GM12873 (cell line): Measurements from ENCODE around the gene VOPP1.

Experiments used
- TF ChIP-seq, protein P1 (sequence below): IDR thresholded peaks from 2 replicates; pipeline ENCODE4 v1.5.1; 2012; ENCODE audit warnings: low read depth, mild to moderate bottlenecking, moderate library complexity, low read length, control low read depth; ENCODE audit not compliant: insufficient read depth; ENCODE audit errors: missing control alignments

The VOPP1 gene

DNA sequence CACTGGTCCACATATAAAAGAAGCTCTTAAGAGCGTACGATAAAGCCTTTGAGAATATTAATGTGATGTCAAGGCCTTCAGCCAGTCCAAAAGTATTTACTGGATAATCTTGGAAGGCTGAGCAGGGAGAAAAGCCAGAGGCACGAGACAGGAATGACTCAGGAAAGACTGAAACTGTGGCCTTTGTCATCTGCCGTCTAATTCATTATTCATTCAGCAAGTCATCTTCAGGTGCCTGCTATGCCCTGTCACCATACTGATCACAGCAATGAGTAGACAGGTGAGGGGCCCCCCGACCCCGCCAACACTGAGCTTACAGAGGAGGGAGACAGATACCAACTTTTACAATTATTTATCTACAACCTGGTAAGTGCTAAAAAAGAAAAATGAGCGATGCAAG is 78.9 kb downstream of the VOPP1 start:
- TF ChIP-seq, protein P1, sequence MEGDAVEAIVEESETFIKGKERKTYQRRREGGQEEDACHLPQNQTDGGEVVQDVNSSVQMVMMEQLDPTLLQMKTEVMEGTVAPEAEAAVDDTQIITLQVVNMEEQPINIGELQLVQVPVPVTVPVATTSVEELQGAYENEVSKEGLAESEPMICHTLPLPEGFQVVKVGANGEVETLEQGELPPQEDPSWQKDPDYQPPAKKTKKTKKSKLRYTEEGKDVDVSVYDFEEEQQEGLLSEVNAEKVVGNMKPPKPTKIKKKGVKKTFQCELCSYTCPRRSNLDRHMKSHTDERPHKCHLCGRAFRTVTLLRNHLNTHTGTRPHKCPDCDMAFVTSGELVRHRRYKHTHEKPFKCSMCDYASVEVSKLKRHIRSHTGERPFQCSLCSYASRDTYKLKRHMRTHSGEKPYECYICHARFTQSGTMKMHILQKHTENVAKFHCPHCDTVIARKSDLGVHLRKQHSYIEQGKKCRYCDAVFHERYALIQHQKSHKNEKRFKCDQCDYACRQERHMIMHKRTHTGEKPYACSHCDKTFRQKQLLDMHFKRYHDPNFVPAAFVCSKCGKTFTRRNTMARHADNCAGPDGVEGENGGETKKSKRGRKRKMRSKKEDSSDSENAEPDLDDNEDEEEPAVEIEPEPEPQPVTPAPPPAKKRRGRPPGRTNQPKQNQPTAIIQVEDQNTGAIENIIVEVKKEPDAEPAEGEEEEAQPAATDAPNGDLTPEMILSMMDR: no peak

DNA sequence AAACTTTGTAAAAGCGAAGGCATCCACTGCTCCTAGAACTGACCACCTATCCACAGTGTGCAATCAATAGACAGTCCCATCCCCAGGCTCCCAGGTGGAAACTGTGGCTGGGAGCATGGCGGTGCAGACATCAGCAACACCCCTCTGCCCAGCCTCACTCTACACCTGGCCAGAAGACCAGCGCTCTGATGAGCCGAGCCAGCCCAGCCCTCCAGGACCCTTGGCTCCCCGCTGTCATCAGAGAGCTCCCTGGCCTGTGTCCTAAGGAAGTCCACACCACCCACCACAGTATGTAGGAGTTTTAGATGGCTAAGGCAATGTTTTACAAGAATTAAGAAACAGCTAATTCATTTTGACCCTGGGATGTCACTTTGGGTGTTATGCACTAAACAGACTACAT is 81.0 kb downstream of the VOPP1 start:
- TF ChIP-seq, protein P1: no peak

DNA sequence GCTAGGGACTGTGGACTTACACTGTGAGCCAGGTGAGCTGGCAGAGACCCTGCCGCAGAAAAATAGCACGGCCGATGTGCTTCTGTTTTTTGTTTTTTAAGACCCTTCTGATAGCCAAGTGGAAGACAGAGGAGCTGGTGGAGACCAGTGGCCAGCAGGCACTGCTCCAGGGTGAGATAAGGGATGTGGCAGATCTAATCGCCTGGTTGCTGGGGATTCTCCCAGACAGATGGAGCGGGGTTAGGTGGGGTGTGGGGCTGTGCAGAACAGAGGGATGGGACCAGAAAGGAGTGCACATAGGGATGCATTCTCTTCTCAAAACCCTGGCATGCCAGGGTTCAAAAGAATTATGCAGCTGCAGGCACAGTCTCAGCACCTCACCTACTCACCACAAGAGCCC is 82.2 kb downstream of the VOPP1 start:
- TF ChIP-seq, protein P1: no peak

DNA sequence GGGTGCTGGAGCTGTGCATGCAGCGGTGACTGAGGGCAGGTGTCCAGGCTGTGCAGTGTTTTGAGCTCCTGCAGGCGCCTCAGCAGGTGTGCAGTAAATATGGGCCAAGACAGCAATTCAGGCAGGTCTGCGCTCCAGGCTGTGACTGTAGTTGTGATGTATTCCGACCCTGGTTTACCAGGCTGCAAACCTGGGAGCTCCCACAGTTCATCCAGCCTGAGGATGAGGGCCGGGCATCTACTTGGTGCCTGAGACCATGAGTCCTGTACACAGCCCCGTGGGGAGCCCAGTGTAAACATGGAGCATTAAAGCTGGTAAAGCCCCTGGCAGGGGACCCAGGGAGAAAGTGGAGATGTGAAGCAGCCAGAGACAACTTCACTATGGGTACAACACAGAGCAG is 82.8 kb downstream of the VOPP1 start:
- TF ChIP-seq, protein P1: no peak

DNA sequence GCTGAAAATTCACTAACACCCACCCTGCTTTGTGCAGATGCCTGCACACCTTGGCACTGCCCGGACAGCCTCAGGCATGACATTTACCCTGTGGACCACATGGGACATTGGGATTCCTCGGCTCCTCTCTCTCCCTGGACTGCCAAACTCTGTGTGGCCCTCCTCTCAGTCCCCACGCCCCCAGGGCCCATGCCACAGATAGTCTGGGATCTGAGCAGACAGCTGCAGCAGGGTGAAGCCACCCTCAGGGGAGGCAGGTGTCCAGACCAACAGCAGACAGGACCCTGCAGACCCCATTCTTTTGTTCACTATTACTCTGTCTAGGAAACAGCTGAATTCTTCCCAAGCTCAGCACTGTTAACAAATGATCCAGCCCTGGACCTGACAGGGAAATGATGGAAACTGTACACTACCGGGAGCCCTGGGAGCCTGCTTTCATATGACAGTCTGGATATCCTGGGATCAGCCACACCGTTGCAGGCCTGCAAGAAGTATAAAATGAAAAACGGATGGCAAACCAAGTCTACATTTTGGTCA is 83.4 kb downstream of the VOPP1 start:
- TF ChIP-seq, protein P1: no peak

DNA sequence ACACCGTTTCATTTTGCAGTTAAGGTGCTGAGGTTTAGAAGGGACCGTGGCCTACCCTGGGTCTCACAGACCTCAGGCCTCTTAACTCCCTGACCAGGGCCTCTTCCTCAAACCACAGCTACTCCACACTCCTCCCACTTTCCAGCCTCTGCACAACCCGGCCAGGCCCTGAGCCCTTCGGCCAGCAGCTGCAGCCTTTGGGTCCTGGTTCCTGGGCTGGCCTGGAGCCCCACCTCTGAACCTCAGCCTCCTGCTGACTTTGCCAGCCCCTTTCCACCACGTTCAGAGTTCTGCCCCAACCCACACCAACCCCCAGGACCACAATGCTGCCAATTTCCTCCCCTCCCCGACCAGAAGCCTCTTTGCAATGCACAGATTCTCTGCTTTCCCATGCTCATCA is 84.1 kb downstream of the VOPP1 start:
- TF ChIP-seq, protein P1: no peak

DNA sequence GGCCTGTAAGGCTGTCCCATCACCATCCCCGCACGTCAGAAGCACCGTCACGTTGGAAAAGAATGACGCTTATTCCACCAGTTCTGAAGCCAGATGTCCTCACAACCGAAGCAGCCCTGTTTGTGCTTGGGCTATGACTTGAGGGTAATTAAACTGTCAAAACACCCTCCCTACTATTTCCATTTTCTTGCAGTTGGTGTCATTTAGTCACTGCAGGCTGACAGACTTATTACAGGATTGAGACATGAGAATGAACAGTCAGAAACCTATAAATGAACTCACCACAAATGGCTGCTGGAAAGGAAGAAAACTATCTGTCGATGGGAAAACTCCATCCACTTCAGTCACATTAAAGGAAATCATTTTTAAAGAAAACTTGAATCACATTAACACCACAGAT is 85.3 kb downstream of the VOPP1 start:
- TF ChIP-seq, protein P1: no peak
